HG02759 (cell line): ENCODE results near the gene OBP2A.
"Not testable (repeated sequence)": the region's sequence is repeated elsewhere in the genome, so short reads cannot be mapped to it uniquely, and the experiment has no call there.

ENCODE experiments used
- ATAC-seq: cut with Tn5 transposase; IDR thresholded peaks from one replicate; pipeline ENCODE4 v1.9.1; 2021; ENCODE audit warnings: mild to moderate bottlenecking, moderate library complexity; ENCODE audit not compliant: unreplicated experiment

OBP2A gene

GRCh38 chr9:135545646-135546176 is at the start of gene OBP2A:
TSS of gene OBP2A (plus strand) at chr9:135546126. CDS start at chr9:135546181, 55 bp downstream.
- ATAC-seq, result not testable (repeated sequence)

- no peak for ATAC-seq
Measured at GRCh38 chr9:135498381-135499126, 47.4 kb upstream of the OBP2A start.

- ATAC-seq, result peak; percentile 50
Measured at GRCh38 chr9:135499326-135500070, 46.4 kb upstream of the OBP2A start.

- ATAC-seq, result peak; percentile 1
Measured at GRCh38 chr9:135500071-135500524, 45.8 kb upstream of the OBP2A start.

DNA sequence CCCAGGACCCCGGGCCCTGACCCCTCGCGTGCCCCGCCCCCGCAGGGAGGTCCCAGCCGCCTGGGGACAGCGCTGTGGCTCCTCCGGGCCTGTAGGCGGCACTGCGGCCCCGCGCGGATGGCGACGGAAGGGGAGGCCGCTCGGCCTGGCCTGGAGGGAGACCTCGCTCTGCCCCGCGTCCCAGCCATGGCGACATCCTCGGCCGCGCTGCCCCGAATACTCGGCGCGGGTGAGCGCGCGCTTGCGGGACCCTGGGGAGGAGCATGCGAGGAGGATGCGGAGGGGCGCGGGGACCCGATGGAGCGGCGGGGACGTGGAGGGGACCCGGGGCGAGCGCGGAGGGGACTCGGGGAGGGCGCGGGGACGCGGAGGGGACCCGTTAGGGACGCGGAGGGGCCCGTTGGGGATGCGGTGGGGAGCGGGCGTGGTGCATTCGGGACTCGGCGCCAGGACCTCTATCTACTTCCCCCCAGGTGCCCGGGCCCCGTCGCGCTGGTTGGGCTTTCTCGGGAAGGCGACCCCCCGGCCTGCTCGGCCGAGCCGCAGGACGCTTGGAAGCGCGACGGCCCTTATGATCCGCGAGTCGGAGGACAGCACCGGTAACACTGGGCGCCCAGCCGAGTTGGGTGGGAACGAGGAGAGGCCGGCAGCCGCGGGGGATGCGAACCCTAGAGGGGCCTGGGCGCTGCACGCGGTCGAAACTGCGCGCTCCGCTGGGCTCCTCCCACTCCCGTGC is 45.2 kb upstream of the OBP2A start, which contains the start of gene MRPS2:
TSS of gene MRPS2 (plus strand) at position 158 of the 736 bp plus-strand sequence. CDS start at position 187, 29 bp downstream.
- ATAC-seq, result peak; percentile 90

DNA sequence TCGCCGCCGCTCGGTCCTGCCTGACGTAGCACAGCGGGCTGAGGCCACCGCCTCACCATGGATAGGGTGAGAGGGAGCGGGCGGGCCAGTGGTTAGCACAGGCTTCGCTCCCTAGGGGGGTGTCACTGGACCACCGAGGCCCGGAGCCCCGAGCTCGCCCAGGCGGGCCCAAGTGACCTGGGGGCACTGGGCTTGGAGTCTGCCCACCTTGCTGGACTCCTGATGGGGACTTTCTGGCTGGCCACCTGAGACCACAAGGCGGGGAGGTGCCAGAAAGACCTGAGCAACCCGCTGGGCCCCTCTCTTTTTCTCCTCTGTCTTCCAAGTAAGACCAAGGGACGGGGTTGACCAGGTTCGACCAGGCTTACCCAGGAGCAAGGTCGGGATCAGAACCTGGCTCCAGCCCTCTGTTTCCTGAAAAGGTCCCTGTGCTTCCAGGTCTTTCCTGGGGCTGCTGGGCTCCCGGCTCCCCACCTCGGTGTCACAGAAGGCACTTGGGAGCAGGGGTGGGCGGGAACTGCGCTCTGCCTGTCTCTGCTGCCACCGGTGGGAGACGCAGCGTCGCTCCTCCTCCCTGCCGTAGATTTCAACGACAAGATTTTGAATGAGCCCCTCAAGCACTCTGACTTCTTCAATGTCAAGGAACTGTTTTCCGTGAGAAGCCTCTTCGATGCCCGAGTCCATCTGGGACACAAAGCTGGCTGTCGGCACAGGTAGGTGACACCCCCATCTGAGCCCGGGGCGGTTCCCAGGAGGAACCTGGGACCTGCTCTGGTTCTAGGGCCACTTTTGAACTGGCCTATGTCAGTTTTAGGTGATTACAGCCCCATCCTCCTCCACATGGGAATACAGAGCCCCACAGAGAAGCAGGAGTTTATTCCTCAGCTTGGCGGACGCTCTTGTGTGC is 44.4 kb upstream of the OBP2A start:
- no peak for ATAC-seq

- no peak for ATAC-seq
Measured at GRCh38 chr9:135502168-135502872, 43.6 kb upstream of the OBP2A start.

DNA sequence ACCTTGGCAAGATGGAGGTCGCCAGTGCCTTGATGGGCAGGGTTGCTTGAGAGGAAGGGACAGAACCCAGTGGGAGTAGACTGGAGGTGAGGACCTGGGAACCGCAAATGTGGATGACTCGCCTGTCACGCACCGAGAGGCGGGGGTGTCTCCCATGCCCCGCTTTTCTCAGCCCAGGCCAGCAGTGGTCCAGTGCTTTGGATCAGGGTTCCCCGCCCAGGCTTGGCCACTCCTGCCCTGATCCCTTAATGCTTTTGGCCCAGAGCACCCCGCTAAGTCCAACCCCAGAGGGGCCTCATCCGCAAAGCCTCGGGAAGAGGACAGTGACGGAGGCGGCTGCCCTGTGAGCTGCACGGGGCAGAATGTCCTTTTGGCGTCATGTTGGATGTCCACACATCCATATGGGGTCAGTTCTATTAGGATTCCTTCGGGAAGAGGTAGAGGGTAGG is 43.0 kb upstream of the OBP2A start:
- ATAC-seq, result no peak

DNA sequence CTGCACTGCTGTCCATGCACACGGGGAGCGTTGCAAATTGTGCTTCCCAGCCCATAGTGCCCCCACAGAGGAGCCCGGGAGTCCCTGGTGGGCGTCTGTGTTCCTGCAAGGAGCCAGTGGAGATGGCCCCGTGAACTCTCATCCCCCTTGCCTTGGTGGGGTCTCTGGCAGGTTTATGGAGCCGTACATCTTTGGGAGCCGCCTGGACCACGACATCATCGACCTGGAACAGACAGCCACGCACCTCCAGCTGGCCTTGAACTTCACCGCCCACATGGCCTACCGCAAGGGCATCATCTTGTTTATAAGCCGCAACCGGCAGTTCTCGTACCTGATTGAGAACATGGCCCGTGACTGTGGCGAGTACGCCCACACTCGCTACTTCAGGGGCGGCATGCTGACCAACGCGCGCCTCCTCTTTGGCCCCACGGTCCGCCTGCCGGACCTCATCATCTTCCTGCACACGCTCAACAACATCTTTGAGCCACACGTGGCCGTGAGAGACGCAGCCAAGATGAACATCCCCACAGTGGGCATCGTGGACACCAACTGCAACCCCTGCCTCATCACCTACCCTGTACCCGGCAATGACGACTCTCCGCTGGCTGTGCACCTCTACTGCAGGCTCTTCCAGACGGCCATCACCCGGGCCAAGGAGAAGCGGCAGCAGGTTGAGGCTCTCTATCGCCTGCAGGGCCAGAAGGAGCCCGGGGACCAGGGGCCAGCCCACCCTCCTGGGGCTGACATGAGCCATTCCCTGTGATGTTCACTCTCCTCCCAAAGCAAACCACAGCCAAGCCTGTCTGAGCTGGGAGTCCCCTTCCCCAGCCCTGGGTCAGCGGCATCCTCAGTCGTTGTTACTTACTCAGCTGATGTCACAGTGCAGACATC is 42.3 kb upstream of the OBP2A start:
- no peak for ATAC-seq

- ATAC-seq, result no peak
Measured at GRCh38 chr9:135504262-135505243, 41.4 kb upstream of the OBP2A start.

- no peak for ATAC-seq
Measured at GRCh38 chr9:135505406-135506187, 40.3 kb upstream of the OBP2A start.

GRCh38 chr9:135506327-135507103 is 39.4 kb upstream of the OBP2A start:
- no peak for ATAC-seq

DNA sequence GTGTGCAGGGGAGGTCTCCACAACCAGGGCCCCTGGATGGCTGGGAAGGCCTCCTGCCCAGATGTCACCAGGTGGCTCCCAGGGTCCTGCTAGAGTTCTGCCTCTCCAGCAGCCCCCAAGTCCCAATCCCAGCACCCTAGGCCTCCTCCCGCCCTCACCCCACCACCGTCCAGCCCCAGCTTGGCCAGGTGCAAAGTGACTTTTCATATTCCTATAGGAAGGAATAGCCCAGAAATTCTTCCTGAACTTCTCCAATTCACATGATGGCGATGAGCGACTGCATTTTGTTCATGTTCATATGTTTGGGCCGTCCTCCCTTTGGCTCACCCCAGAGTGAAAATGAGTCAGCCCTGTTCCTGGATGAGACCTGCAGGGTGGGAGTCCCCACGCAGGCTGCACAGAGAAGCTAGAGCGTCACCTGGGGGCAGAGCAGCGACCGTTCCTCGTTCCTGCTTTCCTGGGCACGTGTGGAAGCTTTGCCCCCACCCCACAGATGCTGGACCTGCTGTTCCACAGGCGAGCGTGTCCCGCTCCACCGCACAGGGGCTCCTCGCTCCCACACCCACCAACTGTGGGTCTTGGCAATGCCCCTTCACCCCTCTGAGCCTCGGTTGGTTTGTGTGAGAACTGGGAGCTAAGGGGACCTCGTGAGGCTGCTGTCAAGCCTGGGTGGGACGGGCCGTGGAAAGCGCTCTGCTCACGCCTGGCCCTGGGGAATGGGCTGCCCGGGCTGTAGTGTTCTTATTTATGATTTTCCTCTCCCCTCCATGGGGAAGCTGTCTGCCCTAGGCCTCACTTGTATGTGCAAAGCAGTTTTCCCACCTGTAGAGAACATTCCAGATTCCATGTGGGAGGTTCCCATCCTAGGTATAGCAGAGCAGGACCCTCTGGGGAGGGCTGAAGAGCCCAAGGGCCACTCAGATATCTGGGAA is 38.6 kb upstream of the OBP2A start:
- ATAC-seq, result no peak

GRCh38 chr9:135508211-135508820 is 37.6 kb upstream of the OBP2A start:
- ATAC-seq, result no peak
